Esophagus muscularis mucosa (tissue), 4 donors: ENCODE measurements around the gene PP2D1. TPM values are rescaled to one million over a fixed set of nuclear protein-coding genes. Genes with fewer than 3 reads are reported as not detected.

Source experiments
- DNase-seq: peaks from one replicate; pipeline ENCODE4 v3.0.0-alpha.2; 2017; ENCODE audit errors: extremely low spot score
- H3K27ac ChIP-seq, 4 donors: fragments of 200-600 bp; sonication (generic); replicated peaks in 1 of 4; 1 replicate in 3 of 4; 2 replicates in 1 of 4; pipeline ENCODE4 v1.5.1; 2016 to 2019; ENCODE audit warnings: mild to moderate bottlenecking in 1 of 4
- H3K27me3 ChIP-seq, 4 donors: fragments of 200-600 bp; sonication (generic); one replicate each; pipeline versions ENCODE4 v1.5.1 to v1.6.0; 2016 to 2019
- H3K36me3 ChIP-seq, 4 donors: fragments of 200-600 bp; sonication (generic); one replicate each; pipeline ENCODE4 v1.5.1; 2016 to 2019
- H3K4me1 ChIP-seq, 4 donors: fragments of 200-600 bp; sonication (generic); one replicate each; pipeline ENCODE4 v1.5.1; 2016 to 2019
- H3K4me3 ChIP-seq, 4 donors: fragments of 200-600 bp; sonication (generic); 1 replicate in 2 of 4; 2 replicates in 2 of 4; pipeline ENCODE4 v1.5.1; 2016 to 2019; ENCODE audit warnings: mild to moderate bottlenecking in 4 of 4, moderate library complexity in 1 of 4
- H3K9me3 ChIP-seq, 4 donors: fragments of 200-600 bp; sonication (generic); 1 replicate in 3 of 4; 2 replicates in 1 of 4; pipeline ENCODE4 v1.5.1; 2016 to 2019
- EP300 ChIP-seq: sonication (generic); formaldehyde crosslinking; IDR thresholded peaks from one replicate; pipeline ENCODE4 v1.6.1; 2017; ENCODE audit warnings: antibody characterized with exemption
- POLR2A ChIP-seq: fragments of 450-650 bp; IDR thresholded peaks from one replicate; pipeline ENCODE4 v1.6.1; 2017; ENCODE audit warnings: antibody characterized with exemption, moderate library complexity, mild to moderate bottlenecking, low read depth
- POLR2AphosphoS5 ChIP-seq, 2 donors: sonication (generic); formaldehyde crosslinking; IDR thresholded peaks; one replicate each; pipeline ENCODE4 v1.6.1; 2017; ENCODE audit warnings: antibody characterized with exemption in 2 of 2
- WGBS: methylation state at CpG from one replicate; pipeline ENCODE4 v1.1.5; 2018; 5-methylcytosine and 5-hydroxymethylcytosine counted together
- intact Hi-C: fragments of 100-400 bp; cut with DNase I; formaldehyde crosslinking; loops from one replicate; pipeline ENCODE4 v1.15.1; 2023
- total RNA-seq, 4 donors: library from RNA; depleted of rRNA; stranded (reverse); fragments of >200 nt; gene quantifications; one replicate each; pipeline versions ENCODE4 v1.1.0 to v1.2.1, GENCODE V29; 2016
- TF ChIP-seq, protein P1 (sequence below), 3 experiments: fragments of 200-600 bp in 2 of 3; fragments of 450-650 bp in 1 of 3; sonication (generic) in 2 of 3; IDR thresholded peaks; one replicate each; pipeline ENCODE4 v1.5.1; 2017 to 2019; ENCODE audit warnings: antibody characterized with exemption in 3 of 3, mild to moderate bottlenecking in 2 of 3, moderate library complexity in 1 of 3

The PP2D1 gene
- total RNA-seq, 4 donors from 2014 or later = not detected

DNA sequence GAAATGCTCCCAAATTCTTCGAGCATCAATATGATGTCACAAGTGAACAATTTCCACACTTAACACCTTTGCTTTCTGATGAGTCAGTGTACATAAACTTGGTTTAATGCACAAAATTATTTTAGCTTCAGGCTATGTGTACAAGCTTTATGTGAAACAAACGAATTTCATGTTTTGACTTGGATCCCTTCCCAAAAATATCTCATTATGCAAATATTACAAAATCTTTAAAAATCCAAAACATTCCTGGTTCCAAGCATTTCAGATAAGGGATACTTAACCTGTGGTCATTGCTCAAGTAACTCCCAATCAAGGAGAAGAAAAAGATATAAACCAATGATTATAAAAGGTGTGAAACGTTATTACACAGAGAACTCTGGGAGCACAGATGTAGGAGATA lies 40.0 kb downstream of the PP2D1 start:
- intact Hi-C loops = no loop called here
- no peaks in the 10 kb centered on the region for H3K9me3 ChIP-seq

DNA sequence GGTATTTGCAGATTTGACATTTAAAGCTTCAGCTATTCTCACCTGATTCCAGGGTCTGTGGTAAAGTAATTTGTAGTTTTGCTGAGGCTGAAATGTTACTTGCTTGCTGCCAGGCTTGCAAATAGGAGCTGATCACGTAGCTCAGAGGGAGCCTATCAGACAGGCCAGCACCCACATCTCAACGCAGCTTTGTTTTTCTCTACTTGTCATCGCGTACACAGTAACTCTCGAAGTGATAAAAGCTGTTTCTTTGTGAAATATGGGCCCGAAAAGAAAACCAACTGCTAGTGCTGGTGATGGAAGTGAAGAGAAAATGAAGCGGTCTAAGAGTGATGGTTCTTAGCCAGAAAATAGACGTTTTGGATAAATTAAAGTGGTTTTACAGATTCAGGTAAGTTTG lies 41.7 kb downstream of the PP2D1 start:
- Histone ChIP-seq H3K27ac (no peak overlapping the region), H3K4me1 (peaks cover 4 to 35% (median 27%) of the 10 kb centered on the region in 4 donors), H3K36me3 (peaks cover 0 to 18% (median 13%) of the 10 kb centered on the region in 4 donors), H3K9me3 (no peaks in the 10 kb centered on the region), H3K27me3 (no peaks in the 10 kb centered on the region), H3K4me3 (no peak overlapping the region)
- no peak for DNase-seq
- intact Hi-C loops = no loop called here
- TF ChIP-seq EP300 (no peak), POLR2A (no peak), POLR2AphosphoS5 (IDR thresholded peaks at IDR 0.05) (no peak)
- TF ChIP-seq, protein P1, sequence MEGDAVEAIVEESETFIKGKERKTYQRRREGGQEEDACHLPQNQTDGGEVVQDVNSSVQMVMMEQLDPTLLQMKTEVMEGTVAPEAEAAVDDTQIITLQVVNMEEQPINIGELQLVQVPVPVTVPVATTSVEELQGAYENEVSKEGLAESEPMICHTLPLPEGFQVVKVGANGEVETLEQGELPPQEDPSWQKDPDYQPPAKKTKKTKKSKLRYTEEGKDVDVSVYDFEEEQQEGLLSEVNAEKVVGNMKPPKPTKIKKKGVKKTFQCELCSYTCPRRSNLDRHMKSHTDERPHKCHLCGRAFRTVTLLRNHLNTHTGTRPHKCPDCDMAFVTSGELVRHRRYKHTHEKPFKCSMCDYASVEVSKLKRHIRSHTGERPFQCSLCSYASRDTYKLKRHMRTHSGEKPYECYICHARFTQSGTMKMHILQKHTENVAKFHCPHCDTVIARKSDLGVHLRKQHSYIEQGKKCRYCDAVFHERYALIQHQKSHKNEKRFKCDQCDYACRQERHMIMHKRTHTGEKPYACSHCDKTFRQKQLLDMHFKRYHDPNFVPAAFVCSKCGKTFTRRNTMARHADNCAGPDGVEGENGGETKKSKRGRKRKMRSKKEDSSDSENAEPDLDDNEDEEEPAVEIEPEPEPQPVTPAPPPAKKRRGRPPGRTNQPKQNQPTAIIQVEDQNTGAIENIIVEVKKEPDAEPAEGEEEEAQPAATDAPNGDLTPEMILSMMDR (IDR thresholded peaks at IDR 0.05) = no peak
- 65% methylated on average over 8 of the region's 8 CpGs for WGBS

More for the DNA sequence above, 40.0 kb downstream of the PP2D1 start:
- Histone ChIP-seq H3K4me1 (peaks cover 4 to 22% (median 17%) of the 10 kb centered on the region in 4 donors), H3K4me3 (no peak overlapping the region), H3K27ac (no peak overlapping the region), H3K36me3 (peaks cover 14 to 32% (median 30%) of the 10 kb centered on the region in 4 donors), H3K27me3 (no peaks in the 10 kb centered on the region)
- 63% methylated on average over 3 of the region's 3 CpGs for WGBS
- no peak for TF ChIP-seq POLR2AphosphoS5 (IDR thresholded peaks at IDR 0.05)
- TF ChIP-seq, protein P1 (IDR thresholded peaks at IDR 0.05) = no peak
- TF ChIP-seq POLR2A = no peak
- TF ChIP-seq EP300 = no peak
- DNase-seq = no peak

DNA sequence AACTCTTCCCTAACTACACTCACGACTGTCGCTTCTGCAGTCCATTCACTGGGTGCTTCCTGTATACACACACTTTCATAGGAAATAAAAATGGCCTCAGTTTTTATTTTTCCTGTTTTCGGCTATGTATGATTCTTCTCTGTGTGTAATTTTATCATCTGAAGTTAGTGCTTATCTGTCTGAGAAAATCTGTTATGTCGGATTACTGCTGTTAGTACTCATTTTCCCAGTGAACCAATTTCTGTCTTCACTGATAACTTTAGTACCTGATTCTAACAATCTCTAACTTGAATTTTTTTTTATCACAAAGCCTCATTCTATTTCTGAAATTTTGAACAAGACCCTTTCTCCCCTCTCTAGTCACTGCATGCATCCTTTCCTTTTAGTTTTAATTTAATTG lies 44.3 kb downstream of the PP2D1 start:
- H3K9me3 ChIP-seq = no peaks in the 10 kb centered on the region
- intact Hi-C loops = no loop called here
- no peak overlapping the region for H3K27ac ChIP-seq
- TF ChIP-seq, protein P1 (IDR thresholded peaks at IDR 0.05) = no peak
- no peak for TF ChIP-seq EP300
- TF ChIP-seq POLR2AphosphoS5 (IDR thresholded peaks at IDR 0.05) = no peak
- no peak for TF ChIP-seq POLR2A
- H3K36me3 ChIP-seq = peaks cover 0 to 10% (median 0%) of the 10 kb centered on the region in 4 donors
- no peaks in the 10 kb centered on the region for H3K27me3 ChIP-seq
- DNase-seq = no peak
- 84% methylated on average over 4 of the region's 4 CpGs for WGBS
- no peak overlapping the region for H3K4me3 ChIP-seq
- peaks cover 8 to 41% (median 29%) of the 10 kb centered on the region in 4 donors for H3K4me1 ChIP-seq

DNA sequence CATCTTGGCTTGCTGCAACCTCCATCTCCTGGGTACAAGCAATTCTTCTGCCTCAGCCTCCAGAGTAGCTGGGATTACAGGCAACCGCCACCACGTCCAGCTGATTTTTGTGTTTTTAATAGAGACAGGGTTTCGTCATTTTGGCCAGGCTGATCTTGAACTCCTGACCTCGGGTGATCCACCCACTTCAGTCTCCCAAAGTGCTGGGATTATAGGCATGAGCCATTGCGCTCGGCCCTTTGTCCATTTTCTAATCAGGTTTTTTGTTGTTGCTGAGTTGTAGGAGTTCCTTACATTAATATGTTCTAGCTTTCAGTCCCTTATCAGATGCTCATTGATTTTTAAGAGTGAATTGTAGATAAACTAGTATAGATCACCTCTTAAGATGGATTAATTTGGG lies 44.9 kb downstream of the PP2D1 start:
- Histone ChIP-seq H3K27ac (no peak overlapping the region), H3K27me3 (no peaks in the 10 kb centered on the region), H3K9me3 (no peaks in the 10 kb centered on the region), H3K4me1 (peaks cover 13 to 43% (median 30%) of the 10 kb centered on the region in 4 donors), H3K36me3 (peaks cover 0 to 10% (median 0%) of the 10 kb centered on the region in 4 donors), H3K4me3 (no peak overlapping the region)
- TF ChIP-seq EP300 = no peak
- 83% methylated on average over 6 of the region's 6 CpGs for WGBS
- intact Hi-C loops = no loop called here
- no peak for DNase-seq

DNA sequence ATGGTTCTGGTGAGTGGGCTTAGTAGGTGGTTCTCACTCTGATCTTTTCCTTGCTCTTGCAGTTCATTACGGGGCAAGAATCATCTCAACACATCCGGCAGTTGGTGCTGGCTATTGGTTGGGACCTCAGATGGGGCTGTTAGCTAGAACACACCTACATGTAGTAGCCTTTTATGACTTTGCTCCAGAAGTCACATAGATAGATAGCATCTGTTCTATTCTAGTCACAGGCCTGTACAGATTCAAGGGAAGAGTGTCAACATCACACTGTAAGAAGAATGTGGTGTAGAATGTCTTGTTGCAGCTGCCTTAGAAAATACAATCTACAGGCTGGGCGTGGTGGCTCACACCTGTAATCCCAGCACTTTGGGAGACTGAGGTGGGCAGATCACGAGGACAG lies 50.1 kb downstream of the PP2D1 start:
- H3K36me3 ChIP-seq = peaks cover 0 to 17% (median 0%) of the 10 kb centered on the region in 4 donors
- no peak overlapping the region for H3K4me3 ChIP-seq
- peaks cover 10 to 40% (median 21%) of the 10 kb centered on the region in 4 donors for H3K4me1 ChIP-seq
- intact Hi-C loops = no loop called here
- WGBS = 89% methylated on average over 4 of the region's 4 CpGs
- no peaks in the 10 kb centered on the region for H3K27me3 ChIP-seq
- DNase-seq = no peak
- TF ChIP-seq EP300 = no peak
- TF ChIP-seq, protein P1 (IDR thresholded peaks at IDR 0.05) = no peak
- no peak for TF ChIP-seq POLR2AphosphoS5 (IDR thresholded peaks at IDR 0.05)
- no peak for TF ChIP-seq POLR2A
- no peaks in the 10 kb centered on the region for H3K9me3 ChIP-seq
- no peak overlapping the region for H3K27ac ChIP-seq
